NCI-H2081 (cell line): ENCODE data around the gene ANKEF1.
"Not testable (repeated sequence)": the region's sequence is repeated elsewhere in the genome, so short reads cannot be mapped to it uniquely, and the experiment has no call there.

Experiments
- DNase-seq, 2 experiments: peaks; one replicate each; lab custom pipeline; 2025; lab: John Stamatoyannopoulos, UW

ANKEF1 gene

GRCh38 chr20:10034717-10035571 is at the start of gene ANKEF1:
Gene ANKEF1 (plus strand): TSS chr20:10034987. CDS start chr20:10038302, 3,315 bp downstream.
- DNase-seq: peak; percentile 92 to 94

GRCh38 chr20:9985281-9985680 is 49.5 kb upstream of the ANKEF1 start:
- DNase-seq: no peak

GRCh38 chr20:9985773-9986172 is 49.0 kb upstream of the ANKEF1 start:
- DNase-seq: no peak

- DNase-seq: no peak
Observed at GRCh38 chr20:9989066-9989724, 45.6 kb upstream of the ANKEF1 start.

GRCh38 chr20:9993137-9993536 is 41.6 kb upstream of the ANKEF1 start:
- DNase-seq: no peak

GRCh38 chr20:9994676-9995075 is 40.1 kb upstream of the ANKEF1 start:
- DNase-seq: no peak

GRCh38 chr20:9995510-9996272 is 39.1 kb upstream of the ANKEF1 start:
- no peak for DNase-seq

- no peak for DNase-seq
Observed at GRCh38 chr20:9996944-9997343, 37.8 kb upstream of the ANKEF1 start.

- DNase-seq: no peak
Observed at GRCh38 chr20:9999645-10000044, 35.1 kb upstream of the ANKEF1 start.

- no peak for DNase-seq
Observed at GRCh38 chr20:10002866-10003265, 31.9 kb upstream of the ANKEF1 start.

GRCh38 chr20:10004900-10005299 is 29.9 kb upstream of the ANKEF1 start:
- no peak for DNase-seq

- no peak for DNase-seq
Observed at GRCh38 chr20:10005885-10006284, 28.9 kb upstream of the ANKEF1 start.

- DNase-seq: no peak
Observed at GRCh38 chr20:10006447-10007090, 28.2 kb upstream of the ANKEF1 start.

GRCh38 chr20:10007158-10007557 is 27.6 kb upstream of the ANKEF1 start:
- no peak for DNase-seq

- no peak for DNase-seq
Observed at GRCh38 chr20:10007747-10008146, 27.0 kb upstream of the ANKEF1 start.

- DNase-seq: no peak
Observed at GRCh38 chr20:10012464-10012863, 22.3 kb upstream of the ANKEF1 start.

GRCh38 chr20:10014431-10014830 is 20.4 kb upstream of the ANKEF1 start:
- DNase-seq: peak in 1 of 2 experiments; percentile 25

- DNase-seq: no peak
Observed at GRCh38 chr20:10020937-10021336, 13.8 kb upstream of the ANKEF1 start.

GRCh38 chr20:10022625-10023024 is 12.2 kb upstream of the ANKEF1 start:
- no peak for DNase-seq

- no peak for DNase-seq
Observed at GRCh38 chr20:10023911-10024310, 10.9 kb upstream of the ANKEF1 start.

GRCh38 chr20:10031451-10032215 is 3.2 kb upstream of the ANKEF1 start:
- not testable (repeated sequence) for DNase-seq
